Tibial nerve (tissue), 4 donors: ENCODE measurements around the gene KDM4B.

Source experiments
- CTCF ChIP-seq, 5 experiments: fragments of 200-600 bp in 3 of 5; fragments of 450-650 bp in 2 of 5; sonication (generic) in 3 of 5; IDR thresholded peaks; one replicate each; pipeline ENCODE4 v1.5.1; 2016 to 2019; ENCODE audit warnings: antibody characterized with exemption in 5 of 5, mild to moderate bottlenecking in 3 of 5, moderate library complexity in 2 of 5
- EP300 ChIP-seq, 2 donors: sonication (generic); formaldehyde crosslinking; IDR thresholded peaks; one replicate each; pipeline ENCODE4 v1.6.1; 2017; ENCODE audit warnings: antibody characterized with exemption in 2 of 2, mild to moderate bottlenecking in 1 of 2
- POLR2A ChIP-seq, 2 donors: fragments of 450-650 bp; IDR thresholded peaks; one replicate each; pipeline ENCODE4 v1.6.1; 2017; ENCODE audit warnings: antibody characterized with exemption in 2 of 2, mild to moderate bottlenecking in 2 of 2, moderate library complexity in 2 of 2

- no peak for TF ChIP-seq POLR2A (IDR thresholded peaks at IDR 0.05)
- TF ChIP-seq CTCF (IDR thresholded peaks at IDR 0.05): no peak
- TF ChIP-seq EP300 (IDR thresholded peaks at IDR 0.05): no peak
These were observed 10.9 kb upstream of the KDM4B start for GRCh38 chr19:4957981-4958380.
